Activated CD8-positive, alpha-beta T cell treated with anti-CD3 and anti-CD28 coated beads for 36 hours (primary cell): Measurements from ENCODE around the gene ZNF844. TPM values are rescaled to one million over a fixed set of nuclear protein-coding genes. Genes with fewer than 3 reads are reported as not detected.

ENCODE experiments used
- ATAC-seq: fragments of 200-7000 bp; cut with Tn5 transposase; one replicate; pipeline ENCODE4 v1.10.0; 2021; ENCODE audit warnings: mild to moderate bottlenecking, moderate library complexity
- CTCF ChIA-PET: fragments of 350-600 bp; sonication (Branson Sonifier 250); formaldehyde crosslinking; loops from one replicate; lab custom pipeline; 2021; ENCODE audit warnings: antibody characterized with exemption; lab: Charles Lee
- POLR2A ChIA-PET: fragments of 350-600 bp; sonication (Branson Sonifier 250); formaldehyde crosslinking; loops from one replicate; lab custom pipeline; 2021; ENCODE audit warnings: antibody characterized with exemption; lab: Charles Lee
- DNase-seq: peaks from one replicate; pipeline ENCODE4 v3.0.0-alpha.2; 2020
- H3K27ac Mint-ChIP-seq: one replicate; pipeline ENCODE4 v1.8.0; 2021; ENCODE audit warnings: mild to moderate bottlenecking, mixed read lengths
- H3K27me3 Mint-ChIP-seq: one replicate; pipeline ENCODE4 v1.8.0; 2021; ENCODE audit warnings: mixed read lengths
- H3K36me3 Mint-ChIP-seq: one replicate; pipeline ENCODE4 v1.8.0; 2021; ENCODE audit warnings: low read depth, mixed read lengths
- H3K4me1 Mint-ChIP-seq: one replicate; pipeline ENCODE4 v1.8.0; 2021; ENCODE audit warnings: low read depth, mixed read lengths
- H3K4me3 Mint-ChIP-seq: one replicate; pipeline ENCODE4 v1.8.0; 2021; ENCODE audit warnings: mild to moderate bottlenecking, moderate library complexity, mixed read lengths
- H3K9me3 Mint-ChIP-seq: one replicate; pipeline ENCODE4 v1.8.0; 2021; ENCODE audit warnings: mixed read lengths
- intact Hi-C: fragments of 100-400 bp; cut with micrococcal nuclease; formaldehyde crosslinking; loops from one replicate; pipeline ENCODE4 v1.10.0; 2022
- total RNA-seq, 2 experiments: library from RNA; stranded (reverse); gene quantifications; one replicate each; pipeline ENCODE4 v1.2.3, GENCODE V29; 2021
- TF ChIP-seq, protein P1 (sequence below): fragments of 200-600 bp; IDR thresholded peaks from one replicate; pipeline ENCODE4 v1.8.0; 2022; ENCODE audit warnings: antibody characterized with exemption, mild to moderate bottlenecking

Gene ZNF844
- total RNA-seq = 1 to 10 TPM; 2.6 to 3.8 TPM

DNA sequence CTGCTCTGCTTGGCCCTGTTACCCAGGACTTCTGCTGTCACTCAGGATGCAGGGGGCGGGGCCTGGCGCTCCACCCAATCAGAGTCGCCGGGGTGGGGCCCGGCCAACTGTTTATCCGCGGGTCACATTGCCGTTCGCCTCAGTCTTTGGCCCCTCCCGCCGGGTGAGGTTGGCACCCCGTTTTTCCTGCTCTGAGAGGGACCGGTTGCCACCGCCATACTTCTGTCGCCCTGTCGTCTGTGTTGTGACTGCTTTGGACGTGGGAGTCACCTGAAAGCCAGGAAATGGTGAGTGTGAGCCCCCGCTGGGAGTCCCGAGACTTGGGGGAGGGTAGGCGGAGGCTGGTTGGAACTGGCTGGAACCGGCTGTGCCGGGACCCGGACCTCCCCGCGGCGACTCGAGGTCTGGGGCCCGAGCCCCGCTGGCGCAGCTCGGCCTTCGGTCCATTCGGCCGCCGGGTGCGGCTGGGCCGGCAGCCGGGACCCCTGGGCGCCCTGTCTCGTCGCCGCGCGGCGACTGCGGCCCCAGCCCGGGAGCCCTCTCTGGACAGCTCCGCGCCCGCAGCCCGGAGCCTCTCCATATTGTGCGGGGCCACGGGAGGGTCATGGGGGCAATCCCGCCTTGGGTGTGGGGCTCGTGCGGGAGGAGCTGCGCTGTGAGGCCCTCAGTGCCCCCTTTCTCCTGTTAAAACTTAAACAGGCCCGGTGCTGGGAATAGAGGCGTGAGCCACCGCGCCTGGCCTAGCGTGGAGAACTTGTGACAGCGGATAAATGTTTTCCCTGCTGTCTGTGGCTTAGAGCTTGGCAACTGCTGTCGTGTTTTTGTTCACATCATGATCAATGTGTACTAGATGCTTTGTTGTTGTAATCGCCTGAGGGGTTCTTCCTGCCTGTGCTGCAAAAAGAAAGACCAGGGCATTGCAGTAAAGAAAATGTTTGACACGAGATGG lies at the start of gene ZNF844:
ZNF844 (plus strand) TSS at position 142 of the 949 bp plus-strand sequence; CDS start at position 285, 143 bp downstream.
- intact Hi-C loops = no loop called here
- ChIA-PET CTCF (interaction anchor here (1.0 to 1.8 kb wide), 3 partner anchors 26 to 141 kb away, joined by 3 to 7 read pairs (median 3); partner anchors contain the start of gene ZNF20), POLR2A (no interaction called here)
- Mint-ChIP-seq H3K27ac (peak within 1 kb of the TSS; percentile 89), H3K9me3 (peaks cover 11% of the 10 kb centered on the region), H3K36me3 (peaks cover 20% of the 10 kb centered on the region), H3K4me1 (peaks cover 9% of the 10 kb centered on the region), H3K4me3 (peak within 1 kb of the TSS; percentile 82), H3K27me3 (no peaks in the 10 kb centered on the region)
- TF ChIP-seq, protein P1, sequence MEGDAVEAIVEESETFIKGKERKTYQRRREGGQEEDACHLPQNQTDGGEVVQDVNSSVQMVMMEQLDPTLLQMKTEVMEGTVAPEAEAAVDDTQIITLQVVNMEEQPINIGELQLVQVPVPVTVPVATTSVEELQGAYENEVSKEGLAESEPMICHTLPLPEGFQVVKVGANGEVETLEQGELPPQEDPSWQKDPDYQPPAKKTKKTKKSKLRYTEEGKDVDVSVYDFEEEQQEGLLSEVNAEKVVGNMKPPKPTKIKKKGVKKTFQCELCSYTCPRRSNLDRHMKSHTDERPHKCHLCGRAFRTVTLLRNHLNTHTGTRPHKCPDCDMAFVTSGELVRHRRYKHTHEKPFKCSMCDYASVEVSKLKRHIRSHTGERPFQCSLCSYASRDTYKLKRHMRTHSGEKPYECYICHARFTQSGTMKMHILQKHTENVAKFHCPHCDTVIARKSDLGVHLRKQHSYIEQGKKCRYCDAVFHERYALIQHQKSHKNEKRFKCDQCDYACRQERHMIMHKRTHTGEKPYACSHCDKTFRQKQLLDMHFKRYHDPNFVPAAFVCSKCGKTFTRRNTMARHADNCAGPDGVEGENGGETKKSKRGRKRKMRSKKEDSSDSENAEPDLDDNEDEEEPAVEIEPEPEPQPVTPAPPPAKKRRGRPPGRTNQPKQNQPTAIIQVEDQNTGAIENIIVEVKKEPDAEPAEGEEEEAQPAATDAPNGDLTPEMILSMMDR = no peak
- DNase-seq = peak; percentile 89
- ATAC-seq = peak; percentile 93

DNA sequence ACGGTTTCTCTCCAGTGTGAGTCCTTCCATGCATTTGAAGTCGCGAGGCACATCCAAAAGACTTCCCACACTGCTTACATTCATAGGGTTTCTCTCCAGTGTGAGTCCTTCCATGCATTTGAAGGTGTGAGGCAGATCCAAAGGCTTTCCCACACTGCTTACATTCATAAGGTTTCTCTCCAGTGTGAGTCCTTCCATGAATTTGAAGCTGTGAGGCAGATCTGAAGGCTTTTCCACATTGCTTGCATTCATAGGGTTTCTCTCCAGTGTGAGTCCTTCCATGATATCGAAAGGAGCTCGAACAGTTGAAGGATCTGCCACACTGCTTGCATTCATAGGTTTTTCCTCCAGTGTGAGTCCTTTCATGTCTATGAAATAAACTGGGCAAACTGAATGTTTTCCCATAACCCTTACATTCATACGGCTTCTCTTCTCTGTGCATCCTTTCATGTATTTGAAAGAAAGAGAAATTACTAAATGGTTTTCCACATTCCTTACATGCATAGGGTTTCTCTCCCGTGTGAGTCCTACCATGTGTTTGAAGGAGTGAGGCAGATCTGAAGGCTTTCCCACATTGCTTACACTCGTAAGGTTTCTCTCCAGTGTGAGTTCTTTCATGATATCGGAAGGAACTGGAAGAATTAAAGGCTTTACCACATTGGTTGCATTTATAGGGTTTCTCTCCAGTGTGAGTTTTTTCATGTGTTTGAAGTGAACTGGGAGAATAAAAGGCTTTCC lies 49.3 kb upstream of the ZNF844 start:
- peaks cover 78% of the 10 kb centered on the region for H3K36me3 Mint-ChIP-seq
- H3K4me1 Mint-ChIP-seq = no peaks in the 10 kb centered on the region
- peaks cover 55% of the 10 kb centered on the region for H3K9me3 Mint-ChIP-seq
- H3K4me3 Mint-ChIP-seq = no peak overlapping the region
- H3K27me3 Mint-ChIP-seq = no peaks in the 10 kb centered on the region
- intact Hi-C loops = no loop called here
- DNase-seq (no peak), ATAC-seq (no peak)
- CTCF ChIA-PET = no interaction called here
- POLR2A ChIA-PET = interaction anchor here (1.6 kb wide), 1 partner anchor 20 kb away, joined by 3 read pairs; no protein-coding TSS in a partner anchor
- TF ChIP-seq, protein P1 = no peak
- no peak overlapping the region for H3K27ac Mint-ChIP-seq

DNA sequence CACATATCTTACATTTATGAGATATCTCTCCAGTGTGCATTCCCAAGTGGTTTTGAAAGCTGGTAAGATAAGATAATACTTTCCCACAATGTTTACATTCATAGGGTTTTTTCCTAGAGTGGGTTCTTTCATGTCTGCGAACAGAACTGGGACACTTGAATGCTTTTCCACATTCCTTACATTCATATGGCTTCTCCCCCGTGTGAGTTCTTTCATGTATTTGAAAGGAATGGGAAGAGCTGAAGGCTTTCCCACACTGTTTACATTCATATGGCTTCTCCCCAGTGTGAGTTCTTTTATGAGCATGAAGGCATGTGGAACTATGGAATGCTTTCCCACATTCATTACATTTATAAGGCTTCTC lies 48.8 kb upstream of the ZNF844 start:
- Mint-ChIP-seq H3K4me3 (no peak overlapping the region), H3K36me3 (peaks cover 78% of the 10 kb centered on the region), H3K4me1 (no peaks in the 10 kb centered on the region), H3K27ac (no peak overlapping the region), H3K27me3 (no peaks in the 10 kb centered on the region), H3K9me3 (peaks cover 55% of the 10 kb centered on the region)
- ATAC-seq = no peak
- ChIA-PET CTCF (no interaction called here), POLR2A (interaction anchor here (1.6 kb wide), 1 partner anchor 19 kb away, joined by 3 read pairs; no protein-coding TSS in a partner anchor)
- DNase-seq = no peak
- TF ChIP-seq, protein P1 = no peak
- intact Hi-C loops = no loop called here

DNA sequence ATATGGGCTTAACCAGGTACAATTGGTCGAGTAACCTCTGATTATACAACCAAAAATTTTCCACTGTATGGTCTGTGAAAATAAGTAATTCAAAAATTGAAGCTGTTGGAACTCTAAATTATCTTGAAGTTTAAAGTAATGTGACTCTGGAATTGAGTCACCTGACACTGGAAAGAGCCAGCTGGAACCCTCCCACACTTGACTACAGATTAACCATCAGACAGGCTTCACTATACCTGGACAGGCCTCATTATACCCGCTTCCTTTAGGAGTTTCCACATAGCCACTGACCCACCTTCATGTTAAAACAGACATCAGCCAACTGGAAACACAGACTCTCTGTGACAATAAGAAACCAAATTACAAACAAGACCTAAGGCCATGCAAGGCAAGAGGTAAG lies 30.3 kb upstream of the ZNF844 start:
- Mint-ChIP-seq H3K4me3 (peak overlapping the region; percentile 57), H3K4me1 (peaks cover 12% of the 10 kb centered on the region), H3K27me3 (no peaks in the 10 kb centered on the region), H3K27ac (no peak overlapping the region), H3K9me3 (no peaks in the 10 kb centered on the region), H3K36me3 (peaks cover 11% of the 10 kb centered on the region)
- intact Hi-C loops = no loop called here
- no peak for ATAC-seq
- DNase-seq = no peak
- ChIA-PET CTCF (interaction anchor here (0.7 to 1.4 kb wide), 3 partner anchors 46 to 237 kb away, joined by 3 read pairs; no protein-coding TSS in a partner anchor), POLR2A (interaction anchor here (0.6 to 1.6 kb wide), 4 partner anchors 18 to 42 kb away, joined by 3 to 7 read pairs (median 3); partner anchors contain the start of gene ZNF878)
- TF ChIP-seq, protein P1 = no peak
